OCI-LY7 (cell line): ENCODE measurements around the gene RSAD1. TPM values are rescaled to one million over a fixed set of nuclear protein-coding genes. Genes with fewer than 3 reads are reported as not detected.
A peak's percentile ranks its signal among the peaks of the same experiment; 100 is the strongest.
"Not testable (repeated sequence)": the region's sequence is repeated elsewhere in the genome, so short reads cannot be mapped to it uniquely, and the experiment has no call there.

Experiments used
- BruUV-seq: library from RNA; stranded (reverse); fragments of 400-500 nt; replicated peaks from 2 replicates; lab custom pipeline; 2021; lab: Mats Ljungman, UMichigan
- CTCF ChIA-PET: fragments of 300-600 bp; sonication (Branson Sonifier 250); formaldehyde crosslinking; loops from one replicate; lab custom pipeline; 2022; ENCODE audit warnings: antibody characterized with exemption; ENCODE audit not compliant: unreplicated experiment; lab: Charles Lee
- POLR2A ChIA-PET: fragments of 300-600 bp; sonication (Branson Sonifier 250); formaldehyde crosslinking; loops from one replicate; lab custom pipeline; 2022; ENCODE audit warnings: antibody characterized with exemption; lab: Charles Lee
- DNase-seq: peaks from one replicate; pipeline ENCODE4 v3.0.0-alpha.2; 2015; ENCODE audit warnings: low spot score
- H2AFZ ChIP-seq: fragments of 200-600 bp; sonication (generic), shearing (Covaris generic); 2 replicates; pipeline ENCODE4 v1.6.1; 2014; ENCODE audit warnings: mild to moderate bottlenecking, antibody characterized with exemption, low read length, moderate library complexity
- H3K27ac ChIP-seq: fragments of 200-600 bp; sonication (generic); 2 replicates; pipeline ENCODE4 v1.5.1; 2014; ENCODE audit warnings: mixed run types, low read depth, mild to moderate bottlenecking, moderate library complexity, low read length, inconsistent platforms; ENCODE audit not compliant: poor library complexity, severe bottlenecking
- H3K36me3 ChIP-seq: fragments of 200-600 bp; sonication (generic); 2 replicates; pipeline ENCODE4 v1.6.1; 2014; ENCODE audit warnings: mild to moderate bottlenecking, antibody characterized with exemption, low read length, moderate library complexity, mixed read lengths; ENCODE audit not compliant: insufficient read depth
- H3K4me1 ChIP-seq: fragments of 200-600 bp; sonication (generic); 2 replicates; pipeline ENCODE4 v1.5.1; 2014; ENCODE audit warnings: mild to moderate bottlenecking, low read length; ENCODE audit not compliant: insufficient read depth, poor library complexity, severe bottlenecking
- H3K4me2 ChIP-seq: fragments of 200-600 bp; sonication (generic); 2 replicates; pipeline ENCODE4 v1.6.1; 2014; ENCODE audit warnings: mild to moderate bottlenecking, low read length
- H3K4me3 ChIP-seq: fragments of 200-600 bp; sonication (generic); 2 replicates; pipeline ENCODE4 v1.5.1; 2014; ENCODE audit warnings: mild to moderate bottlenecking, low read depth, low read length; ENCODE audit not compliant: poor library complexity, severe bottlenecking
- H3K79me2 ChIP-seq: fragments of 200-600 bp; sonication (generic); 2 replicates; pipeline ENCODE4 v1.6.1; 2016; ENCODE audit warnings: low read depth, mild to moderate bottlenecking, low read length, moderate library complexity, mixed read lengths; ENCODE audit not compliant: insufficient read depth
- H3K9me2 ChIP-seq: fragments of 200-600 bp; sonication (generic); 2 replicates; pipeline ENCODE4 v1.6.1; 2016; ENCODE audit warnings: mild to moderate bottlenecking, low read length, mixed read lengths; ENCODE audit not compliant: insufficient read depth
- H3K9me3 ChIP-seq: fragments of 200-600 bp; sonication (generic); 2 replicates; pipeline ENCODE4 v1.6.1; 2014; ENCODE audit warnings: mild to moderate bottlenecking, mixed run types, low read length, mixed read lengths
- H4K20me1 ChIP-seq: fragments of 200-600 bp; sonication (generic); 2 replicates; pipeline ENCODE4 v1.6.1; 2014; ENCODE audit warnings: mild to moderate bottlenecking, antibody characterized with exemption, low read length, moderate library complexity, mixed read lengths; ENCODE audit not compliant: insufficient read depth
- EZH2phosphoT487 ChIP-seq: fragments of 200-600 bp; sonication (generic); IDR thresholded peaks from 2 replicates; pipeline ENCODE4 v1.6.1; 2018; ENCODE audit warnings: low read depth, borderline replicate concordance, mild to moderate bottlenecking, mixed run types, antibody characterized with exemption, low read length, moderate library complexity, mixed read lengths
- intact Hi-C: fragments of 100-400 bp; cut with micrococcal nuclease; formaldehyde crosslinking; loops from one replicate; pipeline ENCODE4 v1.10.0; 2022; ENCODE audit not compliant: unreplicated experiment
- total RNA-seq, 2 experiments: library from RNA; depleted of rRNA in 1 of 2; stranded (reverse); fragments of >200 nt in 1 of 2; shearing (Covaris generic) in 1 of 2; gene quantifications; 2 replicates each; pipeline ENCODE4 v1.2.3, GENCODE V29; 2014 to 2022
- TF ChIP-seq, protein P1 (sequence below): fragments of 200-600 bp; sonication (generic); conservative IDR thresholded peaks from 2 replicates; pipeline ENCODE4 v1.5.1; 2014; ENCODE audit warnings: mild to moderate bottlenecking, antibody characterized with exemption, low read length, moderate library complexity, mixed read lengths

Gene RSAD1
- total RNA-seq, 2 experiments from 2014 or later = 22.6 to 27.9 TPM

DNA sequence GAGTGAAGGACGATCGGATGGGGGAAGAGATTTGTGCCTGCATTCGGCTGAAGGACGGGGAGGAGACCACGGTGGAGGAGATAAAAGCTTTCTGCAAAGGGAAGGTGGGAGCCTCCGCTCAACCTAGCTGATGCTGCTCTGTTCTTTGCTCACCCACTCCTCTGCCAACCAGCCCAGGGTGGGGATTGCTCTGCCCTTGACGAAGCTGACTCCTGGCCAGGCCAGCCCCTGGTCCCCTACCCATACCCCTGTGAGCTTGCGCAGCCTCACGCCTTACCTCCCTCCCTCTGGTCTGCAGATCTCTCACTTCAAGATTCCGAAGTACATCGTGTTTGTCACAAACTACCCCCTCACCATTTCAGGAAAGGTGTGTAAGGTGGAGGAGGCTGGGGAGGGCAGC is 4.8 kb upstream of the RSAD1 start:
- no peak for DNase-seq
- POLR2A ChIA-PET = no interaction called here
- H2AFZ ChIP-seq = no peak overlapping the region
- H3K9me3 ChIP-seq = no peaks in the 10 kb centered on the region
- intact Hi-C loops = no loop called here
- no peaks in the 10 kb centered on the region for H3K9me2 ChIP-seq
- H3K79me2 ChIP-seq = no peaks in the 10 kb centered on the region
- H3K27ac ChIP-seq = no peak overlapping the region
- H3K4me2 ChIP-seq = no peak overlapping the region
- no peaks in the 10 kb centered on the region for H4K20me1 ChIP-seq
- peaks cover 7% of the 10 kb centered on the region for H3K4me1 ChIP-seq
- BruUV-seq = TSS peak; percentile 77
- no peaks in the 10 kb centered on the region for H3K36me3 ChIP-seq
- CTCF ChIA-PET = no interaction called here
- no peak overlapping the region for H3K4me3 ChIP-seq
- TF ChIP-seq, protein P1, sequence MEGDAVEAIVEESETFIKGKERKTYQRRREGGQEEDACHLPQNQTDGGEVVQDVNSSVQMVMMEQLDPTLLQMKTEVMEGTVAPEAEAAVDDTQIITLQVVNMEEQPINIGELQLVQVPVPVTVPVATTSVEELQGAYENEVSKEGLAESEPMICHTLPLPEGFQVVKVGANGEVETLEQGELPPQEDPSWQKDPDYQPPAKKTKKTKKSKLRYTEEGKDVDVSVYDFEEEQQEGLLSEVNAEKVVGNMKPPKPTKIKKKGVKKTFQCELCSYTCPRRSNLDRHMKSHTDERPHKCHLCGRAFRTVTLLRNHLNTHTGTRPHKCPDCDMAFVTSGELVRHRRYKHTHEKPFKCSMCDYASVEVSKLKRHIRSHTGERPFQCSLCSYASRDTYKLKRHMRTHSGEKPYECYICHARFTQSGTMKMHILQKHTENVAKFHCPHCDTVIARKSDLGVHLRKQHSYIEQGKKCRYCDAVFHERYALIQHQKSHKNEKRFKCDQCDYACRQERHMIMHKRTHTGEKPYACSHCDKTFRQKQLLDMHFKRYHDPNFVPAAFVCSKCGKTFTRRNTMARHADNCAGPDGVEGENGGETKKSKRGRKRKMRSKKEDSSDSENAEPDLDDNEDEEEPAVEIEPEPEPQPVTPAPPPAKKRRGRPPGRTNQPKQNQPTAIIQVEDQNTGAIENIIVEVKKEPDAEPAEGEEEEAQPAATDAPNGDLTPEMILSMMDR = no peak
- no peak for TF ChIP-seq EZH2phosphoT487

DNA sequence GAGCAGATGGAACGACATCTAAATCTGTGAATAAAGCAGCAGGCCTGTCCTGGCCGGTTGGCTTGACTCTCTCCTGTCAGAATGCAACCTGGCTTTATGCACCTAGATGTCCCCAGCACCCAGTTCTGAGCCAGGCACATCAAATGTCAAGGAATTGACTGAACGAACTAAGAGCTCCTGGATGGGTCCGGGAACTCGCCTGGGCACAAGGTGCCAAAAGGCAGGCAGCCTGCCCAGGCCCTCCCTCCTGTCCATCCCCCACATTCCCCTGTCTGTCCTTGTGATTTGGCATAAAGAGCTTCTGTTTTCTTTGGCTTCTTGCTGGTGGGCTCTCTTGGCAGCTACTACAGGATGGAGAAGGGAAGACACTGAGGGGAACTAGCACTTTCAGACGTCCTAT is 4.1 kb upstream of the RSAD1 start:
- Histone ChIP-seq H3K36me3 (no peaks in the 10 kb centered on the region), H3K4me1 (peaks cover 8% of the 10 kb centered on the region), H3K27ac (no peak overlapping the region), H4K20me1 (no peaks in the 10 kb centered on the region), H3K79me2 (peaks cover 3% of the 10 kb centered on the region; the same call in 1 of the 2 replicates), H3K9me2 (no peaks in the 10 kb centered on the region), H3K4me3 (no peak overlapping the region), H3K9me3 (no peaks in the 10 kb centered on the region), H2AFZ (no peak overlapping the region), H3K4me2 (no peak overlapping the region)
- ChIA-PET CTCF (no interaction called here), POLR2A (no interaction called here)
- no TSS peak for BruUV-seq
- intact Hi-C loops = no loop called here
- no peak for TF ChIP-seq EZH2phosphoT487
- no peak for DNase-seq

DNA sequence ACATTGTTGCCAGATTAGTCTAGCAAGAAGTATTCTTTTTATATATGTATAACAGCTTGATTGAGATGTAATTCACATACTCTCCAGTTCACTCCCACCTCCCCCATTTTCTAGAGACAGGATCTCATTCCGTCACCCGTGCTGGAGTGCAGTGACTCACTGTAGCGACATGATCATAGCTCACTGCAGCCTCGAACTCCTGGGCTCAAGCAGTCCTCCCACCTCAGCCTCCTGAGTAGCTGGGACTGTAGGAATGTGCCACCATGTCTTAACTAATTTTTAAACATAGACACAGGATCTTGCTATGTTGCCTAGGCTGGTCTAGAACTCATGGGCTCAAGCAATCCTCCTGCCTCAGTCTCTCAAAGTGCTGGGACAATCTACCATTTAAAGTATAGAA is 3.3 kb upstream of the RSAD1 start:
- ChIA-PET POLR2A (no interaction called here), CTCF (no interaction called here)
- Histone ChIP-seq H3K4me1 (peaks cover 16% of the 10 kb centered on the region), H3K79me2 (peaks cover 3% of the 10 kb centered on the region; the same call in 1 of the 2 replicates), H3K4me2 (no peak overlapping the region), H3K4me3 (no peak overlapping the region), H3K9me2 (no peaks in the 10 kb centered on the region), H4K20me1 (no peaks in the 10 kb centered on the region), H3K9me3 (no peaks in the 10 kb centered on the region), H3K27ac (no peak overlapping the region), H3K36me3 (no peaks in the 10 kb centered on the region), H2AFZ (no peak overlapping the region)
- no peak for DNase-seq
- TF ChIP-seq, protein P1 = no peak
- no peak for TF ChIP-seq EZH2phosphoT487
- no TSS peak for BruUV-seq
- intact Hi-C loops = loop anchor here (5.0 kb wide), 1 partner anchor 128 kb away; the partner anchor contains the start of gene XYLT2

DNA sequence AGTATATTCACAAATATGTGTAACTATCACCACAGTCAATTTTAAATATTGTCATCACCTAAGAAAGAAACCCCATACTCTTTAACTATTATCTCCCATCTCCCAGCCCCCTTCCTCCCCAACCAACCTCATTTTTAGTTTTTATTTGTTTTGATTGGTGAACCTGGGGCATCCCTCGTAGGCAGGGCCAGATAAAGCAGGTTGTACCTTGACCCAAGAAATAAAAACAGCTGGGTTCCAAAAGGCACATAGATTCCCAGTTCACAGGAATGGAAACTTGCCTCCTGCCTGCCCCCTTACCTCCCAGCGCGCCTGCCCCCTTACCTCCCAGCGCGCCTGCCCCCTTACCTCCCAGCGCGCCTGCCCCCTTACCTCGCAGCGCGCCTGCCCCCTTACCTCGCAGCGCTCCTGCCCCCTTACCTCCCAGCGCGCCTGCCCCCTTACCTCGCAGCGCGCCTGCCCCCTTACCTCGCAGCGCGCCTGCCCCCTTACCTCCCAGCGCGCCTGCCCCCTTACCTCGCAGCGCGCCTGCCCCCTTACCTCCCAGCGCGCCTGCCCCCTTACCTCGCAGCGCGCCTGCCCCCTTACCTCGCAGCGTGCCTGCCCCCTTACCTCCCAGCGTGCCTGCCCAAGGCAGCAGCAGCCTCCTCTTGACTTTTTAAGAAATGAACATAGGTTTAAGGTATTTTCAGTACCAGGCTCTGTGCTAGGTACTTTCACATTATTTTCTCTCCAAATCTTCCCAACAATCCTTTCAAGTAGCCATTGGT is 2.7 kb upstream of the RSAD1 start:
- CTCF ChIA-PET, H4K20me1 ChIP-seq, H3K4me3 ChIP-seq, H3K36me3 ChIP-seq, H3K27ac ChIP-seq, DNase-seq, POLR2A ChIA-PET, H3K4me2 ChIP-seq, H3K9me2 ChIP-seq, H3K9me3 ChIP-seq, H3K79me2 ChIP-seq, BruUV-seq, H2AFZ ChIP-seq: not testable (repeated sequence)
- intact Hi-C loops = loop anchor here (5.0 kb wide), 1 partner anchor 129 kb away; the partner anchor contains the start of gene XYLT2
- peaks cover 16% of the 10 kb centered on the region for H3K4me1 ChIP-seq
